GM12891 (cell line): Measurements from ENCODE around the gene AGPAT3.

Experiments
- PAX5 ChIP-seq: IDR thresholded peaks from 2 replicates; pipeline ENCODE4 v1.6.1; 2011; ENCODE audit warnings: low read length, moderate library complexity, mild to moderate bottlenecking; ENCODE audit not compliant: insufficient read depth, severe bottlenecking
- POLR2A ChIP-seq: IDR thresholded peaks from 2 replicates; pipeline ENCODE4 v1.6.1; 2011; ENCODE audit warnings: low read depth, low read length, control low read depth
- POLR2AphosphoS5 ChIP-seq: IDR thresholded peaks from 2 replicates; pipeline ENCODE4 v1.6.1; 2011; ENCODE audit warnings: low read depth, low read length, control low read depth
- POU2F2 ChIP-seq: IDR thresholded peaks from 2 replicates; pipeline ENCODE4 v1.6.1; 2011; ENCODE audit warnings: low read depth, mild to moderate bottlenecking, control low read depth, low read length, moderate library complexity
- SPI1 ChIP-seq: IDR thresholded peaks from 2 replicates; pipeline ENCODE4 v1.6.1; 2011; ENCODE audit warnings: low read depth, low read length, control low read depth
- TAF1 ChIP-seq: IDR thresholded peaks from 2 replicates; pipeline ENCODE4 v1.6.1; 2011; ENCODE audit warnings: low read depth, low read length, control low read depth

DNA sequence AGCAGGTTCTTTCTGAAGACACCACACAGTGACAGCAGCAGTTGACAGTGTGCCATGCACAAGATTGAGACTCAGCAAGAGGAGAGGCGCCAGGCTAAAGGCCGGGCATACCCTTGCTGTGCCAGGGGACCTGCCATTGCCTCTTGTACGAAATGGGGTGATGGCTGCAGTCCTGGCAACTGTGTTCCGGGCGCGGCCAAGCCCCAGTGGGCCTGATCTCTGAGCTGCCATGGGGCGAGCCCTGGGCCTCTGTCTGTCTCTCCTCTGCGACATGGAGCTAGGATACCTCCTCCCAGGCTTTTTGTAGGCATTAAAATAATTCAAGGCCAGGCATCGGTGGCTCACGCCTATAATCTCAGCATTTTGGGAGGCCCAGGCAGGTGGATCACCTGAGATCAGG is 137.5 kb downstream of the AGPAT3 start:
- TF ChIP-seq POLR2AphosphoS5 (no peak), POLR2A (no peak), TAF1 (no peak), POU2F2 (no peak), SPI1 (no peak), PAX5 (no peak)
